Neural cell (in vitro differentiated cells): ENCODE data around the gene MS4A6A. TPM values are rescaled to one million over a fixed set of nuclear protein-coding genes. Genes with fewer than 3 reads are reported as not detected.

Source experiments
- H2AFZ ChIP-seq: fragments of 200-600, 300-800 bp; sonication (generic), shearing (Covaris generic); 2 replicates; pipeline ENCODE4 v1.6.0; 2014; ENCODE audit warnings: low read depth, mild to moderate bottlenecking, antibody characterized with exemption, low read length, moderate library complexity
- H3F3A ChIP-seq: fragments of 200-600 bp; shearing (Covaris generic); 2 replicates; pipeline ENCODE4 v1.6.1; 2016; ENCODE audit warnings: mild to moderate bottlenecking, moderate library complexity, mixed read lengths, antibody characterized with exemption, low read length; ENCODE audit not compliant: insufficient read depth, poor library complexity, severe bottlenecking
- H3K27ac ChIP-seq: fragments of 200-600, 300-800 bp; sonication (generic), shearing (Covaris generic); 2 replicates; pipeline ENCODE4 v1.5.1; 2014; ENCODE audit warnings: mild to moderate bottlenecking, low read length, moderate library complexity
- H3K27me3 ChIP-seq: fragments of 300-800, 200-600 bp; sonication (generic), shearing (Covaris generic); 2 replicates; pipeline ENCODE4 v1.6.0; 2014; ENCODE audit warnings: mild to moderate bottlenecking, low read depth, low read length, moderate library complexity; ENCODE audit not compliant: insufficient read depth
- H3K36me3 ChIP-seq: fragments of 300-800, 200-600 bp; sonication (generic), shearing (Covaris generic); 2 replicates; pipeline ENCODE4 v1.5.1; 2014; ENCODE audit warnings: mild to moderate bottlenecking, antibody characterized with exemption, low read length, moderate library complexity; ENCODE audit not compliant: insufficient read depth
- H3K4me2 ChIP-seq: fragments of 300-800, 200-600 bp; sonication (generic), shearing (Covaris generic); 2 replicates; pipeline ENCODE4 v1.6.0; 2014; ENCODE audit warnings: mild to moderate bottlenecking, low read length
- H3K4me3 ChIP-seq: fragments of 300-800, 200-600 bp; sonication (generic), shearing (Covaris generic); 2 replicates; pipeline ENCODE4 v1.5.1; 2014; ENCODE audit warnings: mild to moderate bottlenecking, low read length, moderate library complexity
- H3K79me2 ChIP-seq: fragments of 200-600 bp; shearing (Covaris generic); replicated peaks from 2 replicates; pipeline ENCODE4 v1.6.0; 2014; ENCODE audit warnings: mild to moderate bottlenecking, low read length, moderate library complexity; ENCODE audit not compliant: insufficient read depth
- H3K9ac ChIP-seq: fragments of 300-800, 200-600 bp; sonication (generic), shearing (Covaris generic); 2 replicates; pipeline ENCODE4 v1.6.1; 2016; ENCODE audit warnings: mild to moderate bottlenecking, low read length, mixed read lengths
- H3K9me2 ChIP-seq: fragments of 200-600 bp; shearing (Covaris generic); 2 replicates; pipeline ENCODE4 v1.6.1; 2016; ENCODE audit warnings: mild to moderate bottlenecking, low read length, mixed read lengths; ENCODE audit not compliant: insufficient read depth
- H3K9me3 ChIP-seq: fragments of 200-600, 300-800 bp; sonication (generic), shearing (Covaris generic); 2 replicates; pipeline ENCODE4 v1.6.1; 2016; ENCODE audit warnings: mild to moderate bottlenecking, mixed run types, low read length, moderate library complexity, mixed read lengths
- H4K20me1 ChIP-seq: fragments of 200-600 bp; shearing (Covaris generic); 2 replicates; pipeline ENCODE4 v1.6.1; 2016; ENCODE audit warnings: mild to moderate bottlenecking, mixed run types; ENCODE audit not compliant: insufficient read depth
- EP300 ChIP-seq: fragments of 450-650 bp; conservative IDR thresholded peaks from 2 replicates; pipeline ENCODE4 v1.6.1; 2014; ENCODE audit warnings: antibody characterized with exemption, mild to moderate bottlenecking, moderate library complexity; ENCODE audit not compliant: poor library complexity, severe bottlenecking
- EZH2 ChIP-seq: fragments of 200-600, 300-800 bp; shearing (Covaris generic), sonication (generic); IDR thresholded peaks from 2 replicates; pipeline ENCODE4 v1.6.1; 2014; ENCODE audit warnings: antibody characterized with exemption, low read length, borderline replicate concordance, mild to moderate bottlenecking; ENCODE audit not compliant: insufficient read depth, poor library complexity, severe bottlenecking
- MXI1 ChIP-seq: fragments of 450-650 bp; conservative IDR thresholded peaks from 2 replicates; pipeline ENCODE4 v1.6.1; 2014; ENCODE audit warnings: antibody characterized with exemption, mild to moderate bottlenecking; ENCODE audit not compliant: poor library complexity, severe bottlenecking
- POLR2AphosphoS5 ChIP-seq: IDR thresholded peaks from 2 replicates; pipeline ENCODE4 v1.6.1; 2012
- RAD21 ChIP-seq: fragments of 450-650 bp; conservative IDR thresholded peaks from 2 replicates; pipeline ENCODE4 v1.6.1; 2014; ENCODE audit warnings: antibody characterized with exemption, mild to moderate bottlenecking, moderate library complexity
- SMC3 ChIP-seq: fragments of 450-650 bp; conservative IDR thresholded peaks from 2 replicates; pipeline ENCODE4 v1.6.1; 2014; ENCODE audit warnings: antibody characterized with exemption, mild to moderate bottlenecking, moderate library complexity; ENCODE audit not compliant: poor library complexity
- TAF1 ChIP-seq: IDR thresholded peaks from 2 replicates; pipeline ENCODE4 v1.6.1; 2012; ENCODE audit warnings: low read depth
- polyA plus RNA-seq: library from polyadenylated mRNA; depleted of rRNA; stranded (reverse); fragments of >200 nt; gene quantifications from 2 replicates; pipeline ENCODE4 v1.2.3, GENCODE V29; 2014
- TF ChIP-seq, protein P1 (sequence below): IDR thresholded peaks from 2 replicates; pipeline ENCODE4 v1.6.1; 2012; ENCODE audit warnings: borderline replicate concordance
- TF ChIP-seq, protein P2 (sequence below): fragments of 450-650 bp; IDR thresholded peaks from 2 replicates; pipeline ENCODE4 v1.5.1; 2014; ENCODE audit warnings: antibody characterized with exemption, mild to moderate bottlenecking, moderate library complexity; ENCODE audit not compliant: poor library complexity, severe bottlenecking

Gene MS4A6A
- polyA plus RNA-seq, 1 donor from 2014 or later: not detected

- no peaks in the 10 kb centered on the region for H3K9me2 ChIP-seq
- H3K9ac ChIP-seq: no peak overlapping the region
- H3K36me3 ChIP-seq: no peaks in the 10 kb centered on the region
- no peaks in the 10 kb centered on the region for H3K9me3 ChIP-seq
- H3F3A ChIP-seq: no peaks in the 10 kb centered on the region
- H3K27me3 ChIP-seq: no peaks in the 10 kb centered on the region
- TF ChIP-seq, protein P1, sequence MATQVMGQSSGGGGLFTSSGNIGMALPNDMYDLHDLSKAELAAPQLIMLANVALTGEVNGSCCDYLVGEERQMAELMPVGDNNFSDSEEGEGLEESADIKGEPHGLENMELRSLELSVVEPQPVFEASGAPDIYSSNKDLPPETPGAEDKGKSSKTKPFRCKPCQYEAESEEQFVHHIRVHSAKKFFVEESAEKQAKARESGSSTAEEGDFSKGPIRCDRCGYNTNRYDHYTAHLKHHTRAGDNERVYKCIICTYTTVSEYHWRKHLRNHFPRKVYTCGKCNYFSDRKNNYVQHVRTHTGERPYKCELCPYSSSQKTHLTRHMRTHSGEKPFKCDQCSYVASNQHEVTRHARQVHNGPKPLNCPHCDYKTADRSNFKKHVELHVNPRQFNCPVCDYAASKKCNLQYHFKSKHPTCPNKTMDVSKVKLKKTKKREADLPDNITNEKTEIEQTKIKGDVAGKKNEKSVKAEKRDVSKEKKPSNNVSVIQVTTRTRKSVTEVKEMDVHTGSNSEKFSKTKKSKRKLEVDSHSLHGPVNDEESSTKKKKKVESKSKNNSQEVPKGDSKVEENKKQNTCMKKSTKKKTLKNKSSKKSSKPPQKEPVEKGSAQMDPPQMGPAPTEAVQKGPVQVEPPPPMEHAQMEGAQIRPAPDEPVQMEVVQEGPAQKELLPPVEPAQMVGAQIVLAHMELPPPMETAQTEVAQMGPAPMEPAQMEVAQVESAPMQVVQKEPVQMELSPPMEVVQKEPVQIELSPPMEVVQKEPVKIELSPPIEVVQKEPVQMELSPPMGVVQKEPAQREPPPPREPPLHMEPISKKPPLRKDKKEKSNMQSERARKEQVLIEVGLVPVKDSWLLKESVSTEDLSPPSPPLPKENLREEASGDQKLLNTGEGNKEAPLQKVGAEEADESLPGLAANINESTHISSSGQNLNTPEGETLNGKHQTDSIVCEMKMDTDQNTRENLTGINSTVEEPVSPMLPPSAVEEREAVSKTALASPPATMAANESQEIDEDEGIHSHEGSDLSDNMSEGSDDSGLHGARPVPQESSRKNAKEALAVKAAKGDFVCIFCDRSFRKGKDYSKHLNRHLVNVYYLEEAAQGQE: no peak
- TF ChIP-seq TAF1: no peak
- no peak for TF ChIP-seq SMC3
- TF ChIP-seq POLR2AphosphoS5: no peak
- no peak for TF ChIP-seq MXI1
- no peak for TF ChIP-seq EZH2
- H3K4me2 ChIP-seq: no peak overlapping the region
- no peaks in the 10 kb centered on the region for H3K79me2 ChIP-seq
- H2AFZ ChIP-seq: no peak overlapping the region
- H3K27ac ChIP-seq: no peak overlapping the region
- H3K4me3 ChIP-seq: no peak overlapping the region
- H4K20me1 ChIP-seq: no peaks in the 10 kb centered on the region
Observed at GRCh38 chr11:60161766-60162165, 21.1 kb downstream of the MS4A6A start.

- Histone ChIP-seq H3K36me3 (no peaks in the 10 kb centered on the region), H3K4me2 (no peak overlapping the region), H4K20me1 (no peaks in the 10 kb centered on the region), H3K9me3 (no peaks in the 10 kb centered on the region), H3K27ac (no peak overlapping the region), H3K4me3 (no peak overlapping the region), H3F3A (no peaks in the 10 kb centered on the region), H2AFZ (no peak overlapping the region), H3K9ac (no peak overlapping the region), H3K27me3 (no peaks in the 10 kb centered on the region), H3K9me2 (no peaks in the 10 kb centered on the region), H3K79me2 (no peaks in the 10 kb centered on the region)
- TF ChIP-seq EP300 (no peak), EZH2 (no peak), SMC3 (no peak), RAD21 (no peak), TAF1 (no peak), MXI1 (no peak), POLR2AphosphoS5 (no peak)
- TF ChIP-seq, protein P1: no peak
- TF ChIP-seq, protein P2, sequence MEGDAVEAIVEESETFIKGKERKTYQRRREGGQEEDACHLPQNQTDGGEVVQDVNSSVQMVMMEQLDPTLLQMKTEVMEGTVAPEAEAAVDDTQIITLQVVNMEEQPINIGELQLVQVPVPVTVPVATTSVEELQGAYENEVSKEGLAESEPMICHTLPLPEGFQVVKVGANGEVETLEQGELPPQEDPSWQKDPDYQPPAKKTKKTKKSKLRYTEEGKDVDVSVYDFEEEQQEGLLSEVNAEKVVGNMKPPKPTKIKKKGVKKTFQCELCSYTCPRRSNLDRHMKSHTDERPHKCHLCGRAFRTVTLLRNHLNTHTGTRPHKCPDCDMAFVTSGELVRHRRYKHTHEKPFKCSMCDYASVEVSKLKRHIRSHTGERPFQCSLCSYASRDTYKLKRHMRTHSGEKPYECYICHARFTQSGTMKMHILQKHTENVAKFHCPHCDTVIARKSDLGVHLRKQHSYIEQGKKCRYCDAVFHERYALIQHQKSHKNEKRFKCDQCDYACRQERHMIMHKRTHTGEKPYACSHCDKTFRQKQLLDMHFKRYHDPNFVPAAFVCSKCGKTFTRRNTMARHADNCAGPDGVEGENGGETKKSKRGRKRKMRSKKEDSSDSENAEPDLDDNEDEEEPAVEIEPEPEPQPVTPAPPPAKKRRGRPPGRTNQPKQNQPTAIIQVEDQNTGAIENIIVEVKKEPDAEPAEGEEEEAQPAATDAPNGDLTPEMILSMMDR: no peak
Observed at GRCh38 chr11:60161107-60161506, 21.8 kb downstream of the MS4A6A start.
